ENCODE results near the gene PLAAT4.
"Not testable (repeated sequence)": the region's sequence is repeated elsewhere in the genome, so short reads cannot be mapped to it uniquely, and the experiment has no call there.

The PLAAT4 gene

DNA sequence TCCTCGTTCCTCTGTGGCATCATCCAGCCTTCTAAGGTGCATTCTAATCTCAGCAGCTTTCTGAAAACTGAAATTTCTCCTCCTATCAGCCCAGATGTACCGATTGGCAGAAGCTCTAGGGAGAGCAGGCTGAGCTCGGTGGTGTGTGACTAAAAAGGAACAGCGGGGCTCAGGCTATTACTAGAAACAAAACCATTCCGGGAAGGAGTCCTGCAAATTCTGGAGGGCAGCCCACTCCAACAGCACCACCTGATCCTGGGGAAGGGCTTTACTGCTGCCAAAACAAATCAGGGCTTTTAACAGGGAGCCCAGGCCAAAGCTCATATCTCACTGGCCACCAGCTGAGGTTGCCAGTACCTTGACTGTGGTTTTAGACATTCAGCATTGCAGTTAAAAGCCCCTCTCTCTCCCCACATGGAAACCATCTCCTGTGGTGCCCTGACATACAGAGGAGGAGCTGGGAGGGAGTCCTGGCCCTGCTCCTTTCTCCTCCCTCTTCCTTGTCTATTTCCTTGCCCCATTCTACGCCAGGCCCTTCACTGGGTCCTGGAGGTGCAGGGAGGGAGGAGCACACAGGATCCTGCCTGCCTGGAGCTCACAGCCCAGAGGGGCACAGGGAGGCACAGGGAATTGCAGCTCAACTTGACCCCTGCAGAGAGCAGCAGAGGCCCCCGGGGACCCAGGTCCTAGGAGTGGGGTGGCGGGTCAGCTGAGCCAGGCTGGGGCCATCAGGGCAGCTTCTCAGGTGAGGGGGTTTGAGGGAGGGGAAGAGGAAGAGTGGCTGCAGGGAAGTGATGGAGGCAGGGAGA, 889 bp downstream of the PLAAT4 start:
- no peak overlapping the region for H3K27ac ChIP-seq
- DNase-seq (ENCODE audit: low read depth, low spot score), result no peak

- not testable (repeated sequence) for H3K27ac ChIP-seq; DNase-seq (ENCODE audit: low read depth, low spot score)
Measured at GRCh38 chr11:63542506-63542905, 5.9 kb downstream of the PLAAT4 start.

- no peak for DNase-seq (ENCODE audit: low read depth, low spot score)
- no peak overlapping the region for H3K27ac ChIP-seq
Measured at GRCh38 chr11:63543711-63544110, 7.1 kb downstream of the PLAAT4 start.

DNA sequence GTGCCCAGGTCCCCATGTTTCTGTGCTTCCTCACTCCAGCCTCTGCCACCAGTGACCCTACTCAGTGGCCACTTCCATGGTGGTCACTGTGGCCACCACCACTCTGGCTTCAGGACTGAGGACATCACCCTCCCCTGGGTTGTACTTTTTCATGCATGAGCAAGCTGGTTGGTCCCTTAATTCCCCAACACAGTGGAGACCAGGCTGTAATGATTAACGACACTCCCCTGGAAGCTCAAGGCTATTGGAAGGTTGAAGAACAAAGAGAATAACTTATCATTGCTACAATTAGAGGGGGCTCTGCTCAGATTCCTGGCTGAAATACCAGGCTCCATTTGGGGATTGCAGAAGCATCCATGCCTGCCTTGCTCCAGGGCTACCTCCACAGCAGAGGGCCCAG, 10.5 kb downstream of the PLAAT4 start:
- DNase-seq (ENCODE audit: low read depth, low spot score), result no peak

DNA sequence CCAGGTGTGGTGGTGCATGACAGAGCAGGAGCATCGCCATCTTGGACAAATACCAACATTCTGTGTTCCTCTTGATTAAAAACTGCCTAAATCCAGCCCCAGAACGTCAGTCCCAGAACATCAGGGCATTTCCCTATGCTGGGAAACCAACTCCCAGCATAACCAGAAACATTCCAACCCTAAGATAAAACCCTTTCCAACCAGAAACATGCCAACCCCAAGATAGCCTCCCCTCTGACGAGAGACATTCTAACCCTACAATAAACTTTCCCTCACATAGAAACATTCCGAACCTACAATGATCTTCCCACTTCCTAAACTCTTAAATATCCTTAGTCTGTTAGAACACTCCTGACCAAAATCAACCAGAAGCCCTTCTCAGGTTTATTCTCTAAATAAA, 11.6 kb downstream of the PLAAT4 start:
- no peak overlapping the region for H3K27ac ChIP-seq
- DNase-seq (ENCODE audit: low read depth, low spot score), result no peak

More for the DNA sequence above, 10.5 kb downstream of the PLAAT4 start:
- H3K27ac ChIP-seq, result no peak overlapping the region

- no peak for DNase-seq (ENCODE audit: low read depth, low spot score)
- H3K27ac ChIP-seq, result no peak overlapping the region
Measured at GRCh38 chr11:63549411-63549810, 12.8 kb downstream of the PLAAT4 start.

DNA sequence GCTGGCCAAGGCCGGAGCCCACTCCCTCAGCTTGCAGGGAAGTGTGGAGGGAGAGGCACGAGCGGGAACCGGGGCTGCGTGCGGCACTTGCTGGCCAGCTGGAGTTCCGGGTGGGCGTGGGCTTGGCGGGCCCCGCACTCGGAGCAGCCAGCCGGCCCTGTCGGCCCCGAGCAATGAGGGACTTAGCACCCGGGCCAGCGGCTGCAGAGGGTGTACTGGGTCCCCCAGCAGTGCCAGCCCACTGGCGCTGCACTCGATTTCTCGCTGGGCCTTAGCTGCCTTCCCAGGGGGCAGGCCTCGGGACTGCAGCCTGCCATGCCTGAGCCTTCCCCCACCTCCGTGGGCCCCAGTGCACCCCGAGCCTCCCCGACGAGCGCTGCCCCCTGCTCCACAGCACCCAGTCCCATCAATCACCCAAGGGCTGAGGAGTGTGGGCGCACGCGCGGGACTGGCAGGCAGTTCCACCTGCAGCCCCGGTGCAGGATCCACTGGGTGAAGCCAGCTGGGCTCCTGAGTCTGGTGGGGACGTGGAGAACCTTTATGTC, 13.6 kb downstream of the PLAAT4 start:
- not testable (repeated sequence) for DNase-seq (ENCODE audit: low read depth, low spot score); H3K27ac ChIP-seq

- no peak overlapping the region for H3K27ac ChIP-seq
- no peak for DNase-seq (ENCODE audit: low read depth, low spot score)
Measured at GRCh38 chr11:63551091-63551888, 14.7 kb downstream of the PLAAT4 start.

- DNase-seq (ENCODE audit: low read depth, low spot score), result no peak
- H3K27ac ChIP-seq, result no peak overlapping the region
Measured at GRCh38 chr11:63551889-63552266, 15.3 kb downstream of the PLAAT4 start.

DNA sequence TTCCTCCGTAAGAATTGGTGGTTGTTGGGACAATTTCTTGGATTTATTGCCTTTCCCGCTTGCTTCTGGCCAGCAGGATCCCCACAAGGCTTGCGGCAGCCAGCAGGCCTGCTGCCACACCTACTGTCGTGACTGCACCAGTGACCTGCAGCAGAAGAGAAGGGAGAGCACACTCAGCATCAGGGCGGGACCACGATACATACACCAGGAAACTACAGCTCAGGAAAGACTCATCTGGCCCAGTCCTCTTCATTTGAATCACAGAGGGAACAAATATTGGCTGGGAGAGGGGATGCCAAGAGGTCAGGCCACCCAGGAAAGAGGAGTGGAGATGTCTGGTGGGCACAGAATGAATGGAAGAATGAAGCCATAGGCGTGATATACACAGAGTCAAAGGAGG, 16.3 kb downstream of the PLAAT4 start:
- DNase-seq (ENCODE audit: low read depth, low spot score), result no peak
- peak overlapping the region; percentile 31 for H3K27ac ChIP-seq

DNA sequence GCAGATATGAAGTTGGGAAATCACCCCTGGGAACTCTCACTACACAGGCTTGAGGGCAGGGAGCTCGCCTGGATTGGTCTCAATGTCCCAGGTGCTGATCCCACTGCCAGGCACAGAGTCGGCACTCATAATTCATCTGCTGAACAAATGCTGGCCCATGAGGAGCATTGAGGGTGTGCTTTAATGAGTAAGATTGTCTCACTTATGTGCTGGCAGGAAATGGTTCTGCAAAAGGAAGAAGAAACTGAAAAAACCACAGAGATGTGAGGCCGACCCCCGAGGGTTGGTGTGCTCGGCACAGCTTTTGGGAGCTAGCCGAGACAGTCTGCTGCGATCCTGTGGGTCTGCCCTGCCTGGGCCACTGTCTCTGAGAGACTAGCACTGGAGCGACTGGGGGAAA, 17.2 kb downstream of the PLAAT4 start:
- H3K27ac ChIP-seq, result peak overlapping the region; percentile 31
- no peak for DNase-seq (ENCODE audit: low read depth, low spot score)

- peak overlapping the region; percentile 6 for H3K27ac ChIP-seq
- DNase-seq (ENCODE audit: low read depth, low spot score), result no peak
Measured at GRCh38 chr11:63554877-63555223, 18.2 kb downstream of the PLAAT4 start.

DNA sequence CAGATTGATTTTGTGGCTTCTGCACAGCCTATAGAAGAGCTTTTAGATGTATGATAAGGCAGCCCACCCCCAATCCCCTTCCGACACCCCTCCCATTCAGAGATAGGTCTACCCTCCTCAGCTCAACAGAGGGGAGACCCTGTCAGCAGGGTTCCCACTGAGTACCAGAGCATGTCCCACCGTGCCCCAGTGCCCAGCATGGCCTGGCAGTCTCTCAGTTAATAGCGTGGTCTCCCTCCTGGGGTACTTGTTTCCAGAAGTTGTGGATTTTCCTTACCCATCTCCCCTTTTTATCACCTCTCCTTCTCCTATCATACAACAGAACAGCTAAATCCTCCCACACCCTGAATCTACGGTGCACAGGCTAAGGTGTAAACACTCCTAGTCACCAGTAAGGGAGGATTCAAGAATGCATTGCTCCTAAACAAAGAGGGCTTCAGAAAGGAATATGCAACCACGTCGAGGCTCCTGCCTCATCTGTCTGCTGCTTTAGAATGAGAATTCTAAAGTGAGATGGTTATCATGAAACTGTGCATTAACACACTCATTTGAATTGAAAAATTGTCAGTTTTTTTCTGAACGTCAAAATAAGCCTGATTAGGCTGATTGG, 19.9 kb downstream of the PLAAT4 start:
- H3K27ac ChIP-seq, result no peak overlapping the region
- no peak for DNase-seq (ENCODE audit: low read depth, low spot score)

- no peak overlapping the region for H3K27ac ChIP-seq
- DNase-seq (ENCODE audit: low read depth, low spot score), result no peak
Measured at GRCh38 chr11:63557570-63557969, 21.0 kb downstream of the PLAAT4 start.

- no peak for DNase-seq (ENCODE audit: low read depth, low spot score)
- no peak overlapping the region for H3K27ac ChIP-seq
Measured at GRCh38 chr11:63558459-63559157, 22.0 kb downstream of the PLAAT4 start.

- peak overlapping the region; percentile 53 for H3K27ac ChIP-seq
- no peak for DNase-seq (ENCODE audit: low read depth, low spot score)
Measured at GRCh38 chr11:63560506-63561180, 24.0 kb downstream of the PLAAT4 start.

- peak within 1 kb of the TSS; percentile 94 for H3K27ac ChIP-seq
- no peak for DNase-seq (ENCODE audit: low read depth, low spot score)
Measured at GRCh38 chr11:63563201-63564055, 26.8 kb downstream of the PLAAT4 start, which contains the start of gene PLAAT2. Gene PLAAT2, minus strand, starts transcription at chr11:63563379. Its CDS starts 55 bp downstream, at chr11:63563324.

DNA sequence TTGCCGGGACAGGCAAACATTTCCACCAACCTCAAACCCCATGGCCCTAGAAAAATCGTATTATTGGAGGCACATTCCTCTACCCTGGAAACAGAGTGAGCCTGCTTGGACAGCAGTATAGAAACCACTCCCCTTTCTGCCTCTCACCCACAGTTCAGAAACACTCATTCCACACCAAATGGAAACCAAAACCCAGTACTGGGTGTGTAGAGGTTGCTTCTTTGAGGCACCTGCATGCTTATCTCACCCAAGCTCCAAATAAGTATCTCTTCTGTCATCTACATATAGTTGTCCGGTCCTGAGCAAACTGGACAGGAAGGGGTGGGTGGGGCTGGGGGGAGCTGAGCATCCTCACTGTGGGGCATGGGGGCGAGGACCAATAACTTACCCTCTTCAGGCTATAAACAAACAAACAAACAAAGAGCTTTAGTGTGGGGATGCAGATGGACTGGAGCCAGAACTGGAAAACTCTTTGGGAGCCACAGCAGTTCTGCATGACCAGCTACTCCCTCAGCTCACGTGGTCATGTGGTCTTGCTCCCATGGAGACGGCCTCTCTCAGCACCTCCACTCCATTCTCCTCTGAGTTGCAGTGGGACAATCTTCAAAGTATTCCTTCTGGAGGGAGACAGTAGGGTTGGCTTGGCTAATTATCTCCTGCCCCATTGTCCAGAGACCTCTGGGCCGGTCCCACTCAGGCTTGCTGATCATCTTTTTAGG, 27.6 kb downstream of the PLAAT4 start:
- DNase-seq (ENCODE audit: low read depth, low spot score), result no peak
- peak overlapping the region; percentile 94 for H3K27ac ChIP-seq

All from epithelial cell of prostate (primary cell).